ENCODE measurements around the gene KDM4C. TPM values are rescaled to one million over a fixed set of nuclear protein-coding genes. Genes with fewer than 3 reads are reported as not detected.

Gene KDM4C
- total RNA-seq, 1 donor from 2014 or later, result 11.1 TPM

DNA sequence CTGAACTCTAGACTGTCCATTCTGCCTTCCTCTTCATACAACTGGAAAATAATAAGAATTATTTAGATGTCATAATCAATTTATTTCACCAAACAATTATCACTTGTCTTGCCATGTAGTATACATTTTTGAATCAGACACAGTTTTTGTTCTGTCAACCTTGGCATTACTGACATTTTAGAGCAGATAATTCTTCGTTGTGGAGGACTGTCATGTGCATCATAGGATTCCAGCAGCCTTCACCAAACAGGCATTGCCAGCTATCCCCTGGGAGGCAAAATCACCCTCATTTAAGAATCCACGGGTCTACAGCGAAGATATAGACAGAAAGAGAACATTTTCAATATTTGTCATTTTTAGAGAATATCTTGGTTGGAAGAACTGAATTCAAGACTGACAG is 293.9 kb downstream of the KDM4C start:
- H3K4me3 ChIP-seq, result no peak overlapping the region
- no peaks in the 10 kb centered on the region for H3K79me2 ChIP-seq (ENCODE audit: low read depth)
- TF ChIP-seq CTCF (IDR thresholded peaks at IDR 0.05), result no peak
- TF ChIP-seq EZH2phosphoT487 (IDR thresholded peaks at IDR 0.05), result no peak
- TF ChIP-seq EZH2 (IDR thresholded peaks at IDR 0.05), result no peak
- H2AFZ ChIP-seq (replicated peaks), result no peak overlapping the region
- no peaks in the 10 kb centered on the region for H3K36me3 ChIP-seq
- Mint-ChIP-seq H3K27me3 (ENCODE audit: insufficient read depth, low read depth) (peaks cover 2% of the 10 kb centered on the region), H3K36me3 (no peaks in the 10 kb centered on the region), H3K4me1 (peaks cover 8% of the 10 kb centered on the region), H3K9me3 (no peaks in the 10 kb centered on the region), H3K4me3 (no peak overlapping the region), H3K27ac (no peak overlapping the region)
- H3K4me1 ChIP-seq, result peaks cover 4% of the 10 kb centered on the region
- H3K27ac ChIP-seq, result no peak overlapping the region
- H3K27me3 ChIP-seq, result no peaks in the 10 kb centered on the region
- H3K4me2 ChIP-seq, result no peak overlapping the region
- no peaks in the 10 kb centered on the region for H4K20me1 ChIP-seq (ENCODE audit: low read depth)
- H3F3A ChIP-seq (ENCODE audit: low read depth), result no peaks in the 10 kb centered on the region
- no peak overlapping the region for H3K9ac ChIP-seq
- no peaks in the 10 kb centered on the region for H3K9me3 ChIP-seq (ENCODE audit: low read depth)
- DNase-seq (ENCODE audit: low spot score), result no peak

GRCh38 chr9:7053903-7054302 is 296.1 kb downstream of the KDM4C start:
- Histone ChIP-seq H3K27me3 (no peaks in the 10 kb centered on the region), H3K4me2 (no peak overlapping the region), H3K27ac (no peak overlapping the region), H3K36me3 (no peaks in the 10 kb centered on the region), H3K4me3 (no peak overlapping the region), H4K20me1 (ENCODE audit: low read depth) (no peaks in the 10 kb centered on the region), H3K9me3 (ENCODE audit: low read depth) (no peaks in the 10 kb centered on the region), H3K79me2 (ENCODE audit: low read depth) (no peaks in the 10 kb centered on the region), H3K4me1 (peaks cover 4% of the 10 kb centered on the region), H2AFZ (replicated peaks) (no peak overlapping the region), H3F3A (ENCODE audit: low read depth) (no peaks in the 10 kb centered on the region), H3K9ac (no peak overlapping the region)
- DNase-seq (ENCODE audit: low spot score), result no peak
- no peaks in the 10 kb centered on the region for H3K9me3 Mint-ChIP-seq
- peaks cover 2% of the 10 kb centered on the region for H3K27me3 Mint-ChIP-seq (ENCODE audit: insufficient read depth, low read depth)
- TF ChIP-seq CTCF (IDR thresholded peaks at IDR 0.05) (no peak), EZH2phosphoT487 (IDR thresholded peaks at IDR 0.05) (no peak), EZH2 (IDR thresholded peaks at IDR 0.05) (no peak)
- H3K4me3 Mint-ChIP-seq, result no peak overlapping the region
- H3K36me3 Mint-ChIP-seq, result no peaks in the 10 kb centered on the region
- H3K27ac Mint-ChIP-seq, result no peak overlapping the region
- peaks cover 10% of the 10 kb centered on the region for H3K4me1 Mint-ChIP-seq

DNA sequence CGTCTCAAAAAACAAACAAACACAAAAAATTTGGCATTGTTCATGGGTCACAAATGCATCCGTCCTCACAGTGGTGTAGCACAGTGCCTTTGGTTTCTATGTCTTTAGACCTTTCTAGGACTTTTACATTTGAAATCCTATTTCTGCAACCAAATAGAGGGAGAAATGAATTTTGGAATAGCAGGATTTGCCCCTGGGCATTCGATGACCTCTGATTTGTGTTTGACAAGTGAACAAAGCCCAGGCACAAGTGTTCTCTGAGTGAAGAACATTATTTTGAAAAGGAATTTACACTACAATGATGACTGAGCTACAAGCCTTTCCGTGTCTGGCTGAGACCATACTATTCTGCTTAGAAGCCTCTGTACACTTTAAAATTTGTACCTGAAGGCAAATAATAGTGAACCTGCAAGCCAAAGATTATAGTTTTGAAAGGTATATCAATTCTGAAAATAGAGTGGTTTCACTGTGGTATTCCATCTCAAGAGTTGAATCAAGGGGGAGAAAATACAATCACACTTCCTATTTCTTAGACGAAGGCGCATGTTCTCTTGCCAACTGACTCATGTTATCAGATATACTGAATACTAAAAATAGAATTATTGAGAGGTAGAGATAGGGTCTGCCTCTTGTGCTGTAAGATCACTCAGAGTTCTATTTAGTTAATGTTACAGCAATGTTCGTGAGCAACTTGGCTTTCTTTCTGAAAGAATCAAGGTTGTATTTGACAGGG is 297.6 kb downstream of the KDM4C start:
- DNase-seq (ENCODE audit: low spot score), result no peak
- Mint-ChIP-seq H3K4me3 (no peak overlapping the region), H3K27ac (no peak overlapping the region), H3K9me3 (no peaks in the 10 kb centered on the region), H3K36me3 (no peaks in the 10 kb centered on the region), H3K27me3 (ENCODE audit: insufficient read depth, low read depth) (peaks cover 2% of the 10 kb centered on the region), H3K4me1 (peaks cover 10% of the 10 kb centered on the region)
- H3K27ac ChIP-seq, result no peak overlapping the region
- no peaks in the 10 kb centered on the region for H4K20me1 ChIP-seq (ENCODE audit: low read depth)
- no peak overlapping the region for H3K4me3 ChIP-seq
- H3K9me3 ChIP-seq (ENCODE audit: low read depth), result no peaks in the 10 kb centered on the region
- H3K27me3 ChIP-seq, result no peaks in the 10 kb centered on the region
- H3K4me2 ChIP-seq, result no peak overlapping the region
- no peak overlapping the region for H2AFZ ChIP-seq (replicated peaks)
- TF ChIP-seq EZH2phosphoT487 (IDR thresholded peaks at IDR 0.05) (no peak), EZH2 (IDR thresholded peaks at IDR 0.05) (no peak), CTCF (IDR thresholded peaks at IDR 0.05) (no peak)
- peaks cover 4% of the 10 kb centered on the region for H3K4me1 ChIP-seq
- no peaks in the 10 kb centered on the region for H3K36me3 ChIP-seq
- no peak overlapping the region for H3K9ac ChIP-seq
- no peaks in the 10 kb centered on the region for H3F3A ChIP-seq (ENCODE audit: low read depth)
- H3K79me2 ChIP-seq (ENCODE audit: low read depth), result no peaks in the 10 kb centered on the region

Measured in neural progenitor cell (in vitro differentiated cells).